ENCODE data around the gene USP2.

USP2 gene

DNA sequence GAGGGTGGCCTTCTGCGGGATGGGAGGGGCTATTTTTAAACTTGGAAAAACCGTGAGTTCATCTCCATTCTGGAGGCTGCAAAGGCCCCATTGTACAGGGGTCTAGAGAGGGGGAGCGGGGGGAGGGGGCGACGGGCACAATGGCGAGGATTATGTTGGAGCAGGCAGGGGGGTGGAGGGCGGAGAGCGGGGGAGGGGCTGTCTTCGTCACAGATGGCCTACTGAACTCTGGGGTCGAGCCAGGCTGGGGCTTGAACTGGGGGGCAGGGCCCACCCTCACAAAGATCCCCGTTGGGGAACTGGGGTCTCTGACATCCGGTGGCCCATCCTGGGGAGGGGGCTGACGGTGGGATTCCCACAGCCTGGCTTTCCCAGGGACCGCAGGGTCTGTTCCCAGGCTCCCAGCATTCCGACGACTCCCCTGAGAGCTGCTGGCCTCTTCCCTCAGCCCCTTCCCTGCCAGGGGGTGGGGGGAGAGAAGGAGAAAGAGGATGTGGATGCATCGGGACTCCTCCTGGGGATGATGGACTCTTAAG, 61.2 kb downstream of the USP2 start:
- DNase-seq, result no peak

DNA sequence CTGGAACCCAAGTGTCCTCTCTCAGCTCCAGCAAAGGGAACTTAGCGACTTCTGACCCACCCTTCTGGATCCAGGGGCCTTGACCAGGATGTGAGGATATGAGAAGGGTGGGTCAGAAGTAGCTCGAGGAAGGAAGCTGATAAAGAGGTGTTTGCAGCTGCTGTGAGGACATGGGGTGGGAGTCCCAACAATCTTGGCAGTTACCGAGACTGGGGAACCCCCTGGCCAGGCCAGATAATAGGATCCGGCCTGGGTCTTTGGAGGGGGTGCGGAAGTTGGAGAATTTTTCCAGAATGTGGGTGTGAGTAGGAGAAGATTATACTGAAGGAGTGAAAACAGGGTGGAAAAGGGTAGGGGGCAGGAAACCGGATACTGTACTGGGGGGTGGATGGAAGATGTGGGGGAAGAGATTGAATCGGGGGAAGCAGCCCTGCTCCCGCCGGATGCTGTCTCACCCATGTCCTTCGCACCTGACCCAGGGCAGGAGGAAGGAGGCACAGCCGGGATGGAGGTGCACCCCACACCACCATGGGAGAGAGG, 61.7 kb downstream of the USP2 start:
- DNase-seq, result no peak

DNA sequence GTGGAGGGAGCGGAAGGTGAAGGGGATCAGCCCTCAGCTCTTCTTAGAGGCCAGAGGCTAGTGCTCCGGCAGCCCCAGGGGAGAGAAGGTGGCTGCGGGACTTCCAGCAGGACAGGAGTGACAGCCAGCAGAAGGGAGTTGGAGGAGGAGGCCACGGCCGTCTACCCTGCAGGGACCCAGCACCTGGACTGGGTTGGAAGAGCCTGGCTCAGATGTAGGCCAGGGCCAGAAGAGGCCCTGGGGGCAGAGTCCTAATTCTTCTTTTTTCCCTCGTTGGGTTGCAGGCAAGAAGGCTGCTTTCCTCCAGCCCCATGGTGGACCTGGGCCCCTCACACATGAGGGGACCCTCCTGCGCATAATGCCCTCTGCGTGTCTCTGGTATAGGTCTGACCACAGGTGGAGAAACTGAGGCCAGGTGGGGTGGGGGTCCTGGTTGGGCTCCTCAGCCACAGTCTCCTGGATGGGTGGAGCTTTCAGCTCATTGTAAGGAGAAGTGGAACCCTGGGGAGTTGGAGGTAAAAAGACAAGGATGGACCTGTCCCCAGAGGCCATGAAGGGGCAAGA, 62.3 kb downstream of the USP2 start:
- no peak for DNase-seq

- no peak for DNase-seq
Observed at GRCh38 chr11:119318240-119319135, 63.0 kb downstream of the USP2 start.

DNA sequence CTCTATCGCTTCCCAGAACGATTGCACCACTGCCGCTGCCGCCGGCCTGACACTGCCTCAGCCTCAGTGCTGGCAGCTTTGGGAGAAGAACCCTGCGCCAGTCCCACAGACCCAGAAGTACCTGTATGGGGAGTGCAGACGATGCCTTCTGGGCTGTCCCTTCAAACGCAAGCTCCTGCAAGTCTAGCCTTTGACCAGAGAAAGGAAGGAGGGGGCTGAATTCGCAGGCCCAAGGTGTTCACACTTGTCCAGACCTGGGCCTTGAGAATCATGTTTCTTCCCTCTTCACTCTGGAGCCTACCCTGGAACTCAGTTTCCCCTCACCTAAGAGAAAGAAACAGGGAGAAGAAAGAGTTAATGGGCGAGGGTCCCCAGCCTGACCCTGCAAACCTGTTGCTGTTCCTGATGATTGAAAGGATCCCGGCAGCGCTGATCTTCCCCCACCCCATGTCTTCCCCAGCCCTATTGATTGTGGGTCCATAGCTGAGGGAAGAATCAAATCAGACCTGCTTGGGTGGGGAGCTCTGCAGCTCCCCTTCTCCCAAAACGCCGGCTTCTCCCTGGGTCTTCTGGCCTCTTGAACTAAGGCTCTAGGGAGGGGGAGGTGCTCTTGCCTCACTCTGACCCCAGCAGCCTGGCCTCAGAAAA, 63.8 kb downstream of the USP2 start:
- no peak for DNase-seq

- no peak for DNase-seq
Observed at GRCh38 chr11:119316729-119317591, 64.5 kb downstream of the USP2 start, which contains the start of gene MCAM. MCAM (minus strand) TSS chr11:119317130; CDS start chr11:119317101, 29 bp downstream.

DNA sequence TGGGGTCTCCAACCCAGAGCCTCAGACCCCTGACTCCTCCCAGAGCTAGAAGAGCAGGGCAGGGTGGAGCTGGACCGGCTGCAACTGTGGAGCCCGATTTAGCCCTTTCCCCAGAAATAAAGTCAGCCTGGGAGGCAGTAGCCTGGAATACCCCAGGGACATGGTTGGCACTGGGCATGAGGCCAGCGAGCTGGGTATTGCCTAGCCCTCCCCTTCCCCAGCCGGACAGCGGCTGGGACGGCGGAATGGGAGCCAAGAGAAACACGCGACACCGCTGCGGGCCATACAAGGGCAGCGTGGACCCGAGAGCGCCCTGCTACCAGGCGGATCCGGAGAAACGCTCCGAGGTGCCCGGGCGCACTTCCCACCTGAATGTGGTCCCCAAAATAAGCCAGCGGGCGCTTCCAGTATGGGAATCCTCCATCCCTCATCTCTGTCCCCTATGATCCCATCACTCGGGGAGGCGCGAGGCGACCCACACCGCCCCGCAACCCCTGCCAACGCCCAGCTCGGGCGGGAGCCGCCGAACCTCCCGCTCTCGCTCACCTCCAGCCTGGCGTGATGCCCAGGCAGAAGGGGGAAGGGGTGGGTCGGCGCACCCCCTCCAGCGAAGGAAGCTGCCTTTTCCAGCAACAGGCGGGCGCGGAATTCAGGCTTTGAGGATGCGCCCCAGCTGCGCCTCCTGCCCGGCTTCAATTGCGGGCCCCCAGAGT, 65.3 kb downstream of the USP2 start:
- DNase-seq, result peak; percentile 12

DNA sequence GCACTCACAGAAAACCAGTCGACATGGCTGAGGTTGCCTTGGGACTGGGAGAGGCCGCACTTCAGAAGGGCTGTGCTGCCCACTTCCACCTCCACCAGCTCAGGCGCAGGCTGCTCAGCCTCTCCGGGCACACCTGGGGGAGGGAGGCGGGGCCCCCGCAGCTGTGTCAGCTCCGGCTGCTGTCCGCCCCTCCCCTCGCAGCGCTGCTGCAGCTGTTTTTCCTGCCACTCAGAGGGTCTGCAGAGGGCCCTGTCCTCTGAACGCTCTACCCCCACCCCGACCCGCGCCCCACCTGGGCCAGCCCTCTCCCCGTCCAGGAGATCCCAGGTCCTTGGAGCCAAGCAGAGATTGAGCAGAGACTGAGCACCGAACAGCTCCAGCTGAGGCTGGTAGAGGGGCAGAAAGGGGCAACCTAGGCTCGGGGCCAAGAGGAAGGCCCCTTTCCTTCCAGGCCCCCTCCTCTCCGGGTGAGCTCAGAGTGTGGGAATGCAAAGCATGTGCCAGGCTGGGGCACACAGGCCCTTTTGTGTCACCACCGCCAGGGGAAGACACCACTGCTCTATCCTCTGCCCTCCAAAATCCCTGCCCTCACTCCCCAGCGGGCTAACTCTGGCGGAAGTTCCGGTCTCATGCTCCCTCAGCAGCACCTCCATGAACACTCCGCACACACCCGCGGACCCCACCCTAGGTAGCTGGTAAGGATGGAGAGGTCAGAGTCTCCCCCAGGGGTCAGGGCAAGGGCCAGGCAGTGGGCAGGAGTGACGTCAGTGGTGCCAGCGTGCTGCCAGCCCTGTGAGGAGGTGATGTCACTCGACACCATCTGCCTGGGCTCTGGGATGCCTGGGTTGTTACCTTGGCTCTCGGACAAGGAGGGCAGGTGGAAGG, 66.1 kb downstream of the USP2 start:
- peak; percentile 31 for DNase-seq

- peak; percentile 31 for DNase-seq
Observed at GRCh38 chr11:119314726-119315125, 66.8 kb downstream of the USP2 start.

DNA sequence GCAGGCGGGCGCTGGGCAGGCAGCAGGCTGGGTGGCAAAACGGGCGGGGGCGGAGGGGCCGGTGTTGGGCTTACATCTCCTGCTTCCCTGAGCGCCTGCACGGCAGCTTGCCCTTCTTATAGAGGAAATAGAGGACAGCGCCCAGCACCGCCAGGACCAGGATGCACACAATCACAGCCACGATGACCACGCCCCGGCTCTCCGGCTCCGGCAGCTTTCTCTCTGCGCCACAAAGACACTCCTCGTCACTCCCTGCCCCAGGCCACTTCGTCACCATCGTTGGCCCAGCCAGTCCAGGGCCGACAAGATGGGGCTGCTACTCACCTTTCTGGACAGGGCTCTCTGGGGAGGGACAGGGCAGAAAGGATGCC, 70.8 kb downstream of the USP2 start:
- DNase-seq, result no peak

GRCh38 chr11:119309953-119310681, 71.4 kb downstream of the USP2 start:
- no peak for DNase-seq

DNA sequence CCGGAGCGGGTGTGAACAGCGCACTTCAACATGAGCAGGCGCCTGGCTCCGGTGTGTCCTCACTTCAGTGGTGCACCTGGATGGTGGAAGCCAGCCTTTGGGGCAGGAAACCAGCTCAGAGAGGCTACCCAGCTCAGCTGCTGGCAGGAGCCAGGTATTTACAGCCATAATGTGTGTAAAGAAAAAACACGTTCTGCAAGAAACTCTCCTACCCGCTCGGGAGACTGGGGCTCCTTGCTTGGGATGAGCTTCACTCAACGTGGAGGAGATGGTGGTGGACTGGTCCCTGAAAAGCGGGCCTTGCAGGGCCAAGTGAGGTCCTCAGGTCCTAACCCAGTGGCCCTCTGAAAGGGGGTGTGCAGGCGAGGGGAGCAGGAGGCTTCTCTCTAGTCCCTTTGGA, 72.1 kb downstream of the USP2 start:
- no peak for DNase-seq

DNA sequence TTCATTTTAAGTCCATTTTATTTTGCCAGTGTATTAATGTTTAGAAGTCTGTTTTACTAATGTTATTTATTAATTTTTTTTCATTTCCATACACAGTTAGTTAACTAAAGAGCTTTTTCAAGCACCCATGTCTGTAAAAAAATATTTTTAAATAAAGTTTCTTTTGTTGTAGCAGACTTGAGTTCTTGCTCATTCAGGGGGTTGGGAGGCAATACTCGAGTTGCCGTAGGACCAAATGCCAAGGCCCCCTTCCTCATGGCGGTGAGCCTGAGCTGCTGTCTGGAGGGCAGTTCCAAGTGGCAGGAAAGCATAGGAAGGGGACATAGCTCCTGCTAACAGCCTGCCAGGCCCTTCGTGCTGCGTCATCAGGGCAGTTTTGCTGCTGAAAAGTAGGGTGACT, 73.5 kb downstream of the USP2 start:
- no peak for DNase-seq

DNA sequence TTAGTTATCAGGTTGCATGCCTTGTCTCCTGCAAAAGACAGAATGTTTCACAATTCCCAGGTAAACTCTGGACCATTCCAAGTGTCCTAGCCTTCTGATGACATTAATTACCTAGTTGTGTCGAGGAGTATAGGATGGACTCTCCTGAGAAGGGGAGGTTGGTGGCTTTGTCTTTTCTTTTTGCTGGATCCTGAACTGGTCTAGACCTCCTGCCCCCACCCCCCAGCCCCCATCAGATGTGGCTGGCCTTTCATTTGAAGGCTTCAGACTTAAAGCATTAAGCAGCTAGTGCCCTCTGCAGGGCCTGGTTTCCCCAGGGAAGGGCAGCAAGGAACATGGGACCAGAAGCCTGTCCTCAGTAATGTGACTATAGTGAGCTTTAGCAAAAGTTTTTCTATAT, 74.3 kb downstream of the USP2 start:
- DNase-seq, result no peak

DNA sequence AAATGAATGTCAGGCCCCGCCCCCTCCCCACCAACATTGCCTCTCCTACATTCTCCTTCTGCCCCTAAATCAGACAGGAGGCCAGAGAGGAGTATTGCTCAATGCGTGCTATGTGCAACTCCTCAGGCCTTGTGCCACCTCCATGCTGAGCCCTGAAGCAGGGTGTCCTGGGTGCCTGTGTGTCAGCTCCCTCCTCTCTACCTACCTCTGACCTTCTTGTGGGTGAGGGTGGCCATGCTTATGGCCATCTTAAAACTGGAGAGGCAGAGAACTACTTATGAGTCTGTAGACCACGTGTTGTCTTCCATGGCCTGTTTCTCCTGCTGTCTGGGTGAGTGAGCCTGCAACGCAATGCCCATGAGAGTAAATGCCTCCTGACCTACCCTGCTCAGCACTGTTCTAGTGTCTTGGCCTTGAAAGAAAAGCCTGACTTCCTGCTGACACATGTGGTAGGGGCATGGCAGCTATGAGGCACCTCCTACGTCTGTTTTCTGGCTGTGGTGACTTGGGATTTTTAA, 75.1 kb downstream of the USP2 start:
- no peak for DNase-seq

DNA sequence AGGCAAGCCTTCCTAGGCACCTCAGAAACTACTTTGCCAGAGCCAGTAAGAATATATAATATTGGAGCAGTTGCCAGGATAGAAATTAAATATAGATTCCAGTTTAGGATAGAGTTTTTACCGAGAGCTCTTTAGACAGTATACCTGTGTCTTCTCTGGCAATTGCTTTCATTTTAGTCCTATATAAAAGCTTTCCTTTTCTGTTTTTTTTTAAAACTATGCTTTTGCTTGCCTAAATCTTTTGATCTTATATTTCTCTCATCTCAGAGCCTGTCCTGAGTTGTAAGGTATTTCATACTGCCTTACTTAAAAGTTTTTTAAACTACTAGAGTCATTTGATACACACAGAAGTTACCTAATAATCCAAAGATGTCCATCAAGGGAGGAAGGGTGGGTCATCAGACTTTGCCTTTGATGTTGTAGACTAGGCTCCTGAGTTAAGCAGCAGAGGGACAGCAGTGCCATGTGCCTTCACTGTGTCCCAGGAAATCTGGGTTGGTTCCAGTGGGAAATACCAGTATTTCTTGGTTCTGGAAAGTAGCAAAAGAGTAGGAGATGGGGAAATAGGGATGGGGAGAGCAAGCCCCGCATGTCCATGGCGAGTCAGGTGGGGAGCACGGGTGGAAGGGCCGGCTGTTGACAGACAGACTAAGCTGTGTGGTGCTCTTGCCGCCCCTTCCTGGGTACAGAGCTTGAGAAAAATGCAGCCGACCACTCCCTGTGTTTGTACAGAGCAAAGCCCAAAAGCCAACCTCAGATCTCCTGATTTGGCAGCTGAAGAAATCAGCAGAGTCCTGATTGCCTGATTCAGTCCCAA, 75.7 kb downstream of the USP2 start:
- no peak for DNase-seq
